Common myeloid progenitor, CD34-positive (primary cell): ENCODE data around the gene FUT8.
"Not testable (repeated sequence)": the region's sequence is repeated elsewhere in the genome, so short reads cannot be mapped to it uniquely, and the experiment has no call there.

Experiments used
- CTCF ChIA-PET: fragments of 350-600 bp; sonication (Branson Sonifier 250); formaldehyde crosslinking; loops from one replicate; lab custom pipeline; 2021; ENCODE audit warnings: antibody characterized with exemption; lab: Charles Lee
- POLR2A ChIA-PET: fragments of 350-600 bp; sonication (Branson Sonifier 250); formaldehyde crosslinking; loops from one replicate; lab custom pipeline; 2021; ENCODE audit warnings: antibody characterized with exemption; lab: Charles Lee
- DNase-seq, 3 donors: peaks; one replicate each; pipeline versions ENCODE4 v3.0.0 to v3.0.0-alpha.2; 2013
- H3K27ac ChIP-seq, 2 experiments: 1 replicate in 1 of 2; 2 replicates in 1 of 2; pipeline ENCODE4 v1.7.0; 2013; ENCODE audit warnings: inconsistent platforms in 2 of 2, low read length in 2 of 2, mild to moderate bottlenecking in 2 of 2, low read depth in 1 of 2, moderate library complexity in 1 of 2; ENCODE audit not compliant: severe bottlenecking in 2 of 2, insufficient read depth in 1 of 2, poor library complexity in 1 of 2
- H3K27me3 ChIP-seq, 5 experiments: replicated peaks in 2 of 5; 1 replicate in 3 of 5; 2 replicates in 2 of 5; pipeline versions ENCODE4 v1.6.1 to v1.7.0; 2013; ENCODE audit warnings: low read length in 4 of 5, mild to moderate bottlenecking in 2 of 5, moderate library complexity in 2 of 5, inconsistent platforms in 1 of 5; ENCODE audit not compliant: insufficient read depth in 5 of 5, control insufficient read depth in 4 of 5
- H3K36me3 ChIP-seq, 4 experiments: 1 replicate in 2 of 4; 2 replicates in 2 of 4; pipeline versions ENCODE4 v1.6.1 to v1.7.0; 2013; ENCODE audit warnings: low read length in 3 of 4, control low read depth in 1 of 4, mild to moderate bottlenecking in 1 of 4; ENCODE audit not compliant: control insufficient read depth in 4 of 4, insufficient read depth in 4 of 4
- H3K4me1 ChIP-seq, 4 experiments: 1 replicate in 3 of 4; 2 replicates in 1 of 4; pipeline versions ENCODE4 v1.6.1 to v1.7.1; 2013; ENCODE audit warnings: low read length in 3 of 4, mild to moderate bottlenecking in 3 of 4, control low read depth in 1 of 4, inconsistent platforms in 1 of 4, moderate library complexity in 1 of 4; ENCODE audit not compliant: control insufficient read depth in 4 of 4, insufficient read depth in 4 of 4; ENCODE audit errors: control extremely low read depth in 1 of 4
- H3K4me3 ChIP-seq, 7 experiments: 1 replicate in 4 of 7; 2 replicates in 3 of 7; pipeline versions ENCODE4 v1.5.1 to v1.7.0; 2013; ENCODE audit warnings: mild to moderate bottlenecking in 7 of 7, low read length in 6 of 7, moderate library complexity in 6 of 7, inconsistent platforms in 2 of 7, low read depth in 2 of 7, control low read depth in 1 of 7; ENCODE audit not compliant: insufficient read depth in 4 of 7, control insufficient read depth in 1 of 7; ENCODE audit errors: extremely low read depth in 1 of 7
- H3K9me3 ChIP-seq, 5 experiments: 1 replicate in 4 of 5; 2 replicates in 1 of 5; pipeline versions ENCODE4 v1.6.1 to v1.7.1; 2013; ENCODE audit warnings: low read length in 4 of 5, mild to moderate bottlenecking in 2 of 5, inconsistent platforms in 1 of 5, low read depth in 1 of 5, moderate library complexity in 1 of 5; ENCODE audit not compliant: control insufficient read depth in 4 of 5, insufficient read depth in 2 of 5; ENCODE audit errors: control extremely low read depth in 1 of 5
- WGBS: methylation state at CpG from one replicate; pipeline ENCODE4 v1.1.5; 2013; ENCODE audit not compliant: insufficient coverage; 5-methylcytosine and 5-hydroxymethylcytosine counted together

The FUT8 gene

GRCh38 chr14:65633666-65634065 is 221.1 kb downstream of the FUT8 start:
- H3K4me3 ChIP-seq, H3K27ac ChIP-seq, H3K27me3 ChIP-seq, POLR2A ChIA-PET, H3K36me3 ChIP-seq, CTCF ChIA-PET, DNase-seq: not testable (repeated sequence)
- Histone ChIP-seq H3K4me1 (peaks cover 0 to 11% (median 2%) of the 10 kb centered on the region in 4 experiments), H3K9me3 (peaks cover 0 to 11% (median 2%) of the 10 kb centered on the region in 5 experiments)
- WGBS, result 90% methylated on average over 5 of the region's 26 CpGs

GRCh38 chr14:65637780-65638179 is 225.2 kb downstream of the FUT8 start:
- POLR2A ChIA-PET, result no interaction called here
- 90% methylated on average over 7 of the region's 7 CpGs for WGBS
- CTCF ChIA-PET, result no interaction called here

GRCh38 chr14:65639216-65639615 is 226.7 kb downstream of the FUT8 start:
- no peaks in the 10 kb centered on the region for H3K27me3 ChIP-seq
- WGBS, result no CpG with 5 or more reads among the region's 1 CpG
- no peaks in the 10 kb centered on the region for H3K4me1 ChIP-seq
- ChIA-PET POLR2A (no interaction called here), CTCF (interaction anchor here (0.7 kb wide), 1 partner anchor 38 kb away, joined by 3 read pairs; no protein-coding TSS in a partner anchor)
- peaks cover 0 to 5% (median 4%) of the 10 kb centered on the region in 4 experiments for H3K36me3 ChIP-seq
- no peak overlapping the region for H3K4me3 ChIP-seq
- DNase-seq, result no peak
- H3K27ac ChIP-seq, result no peak overlapping the region
- H3K9me3 ChIP-seq, result peaks cover 0 to 11% (median 2%) of the 10 kb centered on the region in 5 experiments

More at GRCh38 chr14:65637780-65638179, 225.2 kb downstream of the FUT8 start:
- Histone ChIP-seq H3K36me3 (peaks cover 0 to 5% (median 4%) of the 10 kb centered on the region in 4 experiments), H3K4me3 (no peak overlapping the region), H3K9me3 (peaks cover 0 to 11% (median 2%) of the 10 kb centered on the region in 5 experiments), H3K27ac (no peak overlapping the region), H3K27me3 (no peaks in the 10 kb centered on the region), H3K4me1 (no peaks in the 10 kb centered on the region)
- no peak for DNase-seq

GRCh38 chr14:65650826-65651225 is 238.3 kb downstream of the FUT8 start:
- POLR2A ChIA-PET, result no interaction called here

GRCh38 chr14:65656554-65656953 is 244.0 kb downstream of the FUT8 start:
- POLR2A ChIA-PET, result no interaction called here
- Histone ChIP-seq H3K4me1 (no peaks in the 10 kb centered on the region), H3K4me3 (no peak overlapping the region), H3K27ac (no peak overlapping the region), H3K9me3 (peaks cover 0 to 8% (median 4%) of the 10 kb centered on the region in 5 experiments), H3K36me3 (no peaks in the 10 kb centered on the region), H3K27me3 (no peaks in the 10 kb centered on the region)
- DNase-seq, result no peak
- 80% methylated on average over 1 of the region's 2 CpGs for WGBS
- CTCF ChIA-PET, result no interaction called here

More at GRCh38 chr14:65650826-65651225, 238.3 kb downstream of the FUT8 start:
- H3K4me1 ChIP-seq, result no peaks in the 10 kb centered on the region
- H3K9me3 ChIP-seq, result peaks cover 0 to 4% (median 0%) of the 10 kb centered on the region in 5 experiments
- no peak overlapping the region for H3K27ac ChIP-seq
- no peaks in the 10 kb centered on the region for H3K27me3 ChIP-seq
- CTCF ChIA-PET, result no interaction called here
- H3K4me3 ChIP-seq, result no peak overlapping the region
- WGBS, result no CpG with 5 or more reads among the region's 2 CpGs
- DNase-seq, result no peak
- peaks cover 0 to 4% (median 0%) of the 10 kb centered on the region in 4 experiments for H3K36me3 ChIP-seq

DNA sequence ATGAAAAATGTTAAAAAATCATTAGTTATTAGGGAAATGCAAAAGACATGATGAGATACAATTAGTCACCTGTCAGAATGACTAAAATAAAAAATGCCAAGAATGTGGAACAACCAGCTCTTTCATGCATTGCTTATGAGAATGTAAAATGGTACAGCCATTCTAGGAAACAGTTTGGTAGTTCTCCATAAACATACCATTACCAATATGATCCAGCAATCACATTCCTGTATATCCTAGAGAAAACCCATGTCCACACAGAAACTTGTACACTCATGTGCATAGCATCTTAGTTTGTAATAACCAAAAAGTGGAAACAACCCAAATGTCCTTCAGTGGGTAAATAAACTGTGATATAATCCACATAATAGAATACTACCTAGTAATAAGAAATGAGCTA is 245.7 kb downstream of the FUT8 start:
- Histone ChIP-seq H3K36me3 (no peaks in the 10 kb centered on the region), H3K27me3 (no peaks in the 10 kb centered on the region), H3K4me1 (no peaks in the 10 kb centered on the region), H3K4me3 (no peak overlapping the region), H3K9me3 (peaks cover 0 to 8% (median 4%) of the 10 kb centered on the region in 5 experiments), H3K27ac (no peak overlapping the region)
- no peak for DNase-seq
- ChIA-PET POLR2A (no interaction called here), CTCF (no interaction called here)

DNA sequence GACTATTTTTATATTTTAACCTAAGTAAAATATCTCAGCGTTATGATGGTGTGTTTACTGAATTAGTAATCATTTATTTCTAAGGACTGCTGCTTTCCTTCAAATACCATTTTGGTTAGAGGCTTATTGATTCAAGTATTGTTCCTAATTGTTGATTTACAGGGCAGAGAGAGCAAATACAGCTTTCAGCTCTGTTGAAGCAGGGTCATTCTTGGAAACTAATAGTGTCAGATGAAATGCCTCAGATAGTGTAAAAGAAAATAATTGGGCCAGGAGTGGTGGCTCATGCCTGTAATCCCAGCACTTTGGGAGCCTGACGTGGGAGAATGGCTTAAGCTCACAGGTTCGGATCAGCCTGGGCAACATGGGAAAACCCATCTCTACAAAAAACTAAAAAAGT is 249.3 kb downstream of the FUT8 start:
- Histone ChIP-seq H3K27ac (no peak overlapping the region), H3K4me1 (no peaks in the 10 kb centered on the region), H3K9me3 (peaks cover 0 to 2% (median 0%) of the 10 kb centered on the region in 5 experiments), H3K36me3 (no peaks in the 10 kb centered on the region), H3K27me3 (no peaks in the 10 kb centered on the region), H3K4me3 (no peak overlapping the region)
- POLR2A ChIA-PET, result no interaction called here
- CTCF ChIA-PET, result no interaction called here
- DNase-seq, result no peak
- no CpG with 5 or more reads among the region's 3 CpGs for WGBS
